GM19467 (cell line): ENCODE measurements around the gene TMEM97.
"Not testable (repeated sequence)": the region's sequence is repeated elsewhere in the genome, so short reads cannot be mapped to it uniquely, and the experiment has no call there.

Experiments used
- ATAC-seq: cut with Tn5 transposase; IDR thresholded peaks from one replicate; pipeline ENCODE4 v1.9.1; 2021; ENCODE audit warnings: mild to moderate bottlenecking, moderate library complexity; ENCODE audit not compliant: unreplicated experiment

TMEM97 gene

DNA sequence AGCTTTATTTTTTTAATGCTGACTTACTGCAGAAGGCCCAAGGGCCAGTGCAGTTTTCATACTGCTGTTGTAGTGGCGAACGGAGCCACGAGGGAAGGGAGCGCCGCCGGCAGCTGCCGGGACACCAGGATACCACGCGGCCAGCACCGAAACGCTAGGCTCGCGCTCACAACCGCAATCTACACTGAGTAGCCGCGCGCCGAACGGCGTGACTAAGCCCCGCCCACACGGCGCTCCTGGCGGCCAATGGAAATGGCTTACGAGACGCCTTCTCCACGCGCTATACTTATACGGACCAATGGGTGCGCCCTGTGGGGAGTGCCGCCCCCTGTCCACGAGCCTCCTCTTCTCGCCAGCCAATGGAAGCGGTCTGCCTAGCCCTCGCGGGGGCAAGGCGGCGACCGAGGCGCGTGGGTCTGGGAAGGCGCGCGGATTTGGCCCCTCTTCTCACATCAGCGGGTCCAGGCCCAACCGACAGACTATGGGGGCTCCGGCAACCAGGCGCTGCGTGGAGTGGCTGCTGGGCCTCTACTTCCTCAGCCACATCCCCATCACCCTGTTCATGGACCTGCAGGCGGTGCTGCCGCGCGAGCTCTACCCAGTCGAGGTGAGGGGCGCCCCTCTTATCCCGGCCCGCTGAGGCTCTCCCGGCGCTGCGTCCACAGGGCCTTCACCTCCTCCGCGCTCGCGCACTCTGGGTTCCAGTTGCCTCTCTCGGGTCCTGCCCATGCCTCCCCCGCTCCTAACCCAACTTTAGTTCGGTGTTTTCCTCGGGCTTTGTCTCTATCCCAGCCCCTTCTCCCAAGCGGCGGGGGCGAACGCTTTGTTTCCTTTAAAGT lies at the start of gene TMEM97:
TSS of gene TMEM97 (plus strand) at position 442 of the 839 bp plus-strand sequence. CDS start at position 482, 40 bp downstream.
- ATAC-seq, result peak; percentile 95

DNA sequence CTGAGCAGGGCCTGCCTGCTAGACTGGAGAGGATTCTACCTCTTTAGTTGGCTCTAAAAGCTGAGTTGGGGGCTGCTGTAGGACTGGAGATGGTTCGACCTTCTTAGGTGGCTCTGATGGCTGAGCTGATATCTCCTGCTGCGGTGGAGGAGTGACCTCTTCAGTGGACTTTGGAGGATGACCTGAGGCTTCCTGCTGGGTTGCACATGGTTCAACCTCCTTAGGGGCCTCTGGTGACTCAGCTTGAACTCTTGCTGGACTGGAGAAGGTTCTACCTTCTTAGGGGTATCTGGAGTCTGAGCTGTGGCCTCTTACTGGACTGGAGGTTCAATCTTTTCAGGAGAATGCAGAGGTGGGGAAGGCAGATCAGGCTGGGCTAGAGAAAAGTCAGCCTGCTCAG lies 48.9 kb upstream of the TMEM97 start:
- no peak for ATAC-seq

DNA sequence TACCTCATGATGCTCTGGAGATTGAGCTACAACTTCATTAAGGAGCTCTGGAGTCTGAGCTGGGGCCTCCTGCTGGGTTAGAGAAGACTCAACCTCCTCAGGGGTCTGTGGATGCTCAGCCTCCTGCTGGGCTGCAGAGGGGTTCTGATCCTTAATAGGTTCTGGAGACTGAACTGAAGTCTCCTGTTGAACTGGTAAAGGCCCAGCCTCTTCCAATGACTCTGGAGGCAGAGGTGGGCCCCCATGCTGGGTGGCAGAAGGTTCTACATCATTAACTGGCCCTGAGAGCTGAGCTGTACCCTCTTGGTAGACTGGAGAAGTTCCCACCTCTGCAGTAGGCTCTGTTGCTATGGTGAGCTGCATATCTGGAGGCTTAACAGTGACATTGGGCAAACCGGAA lies 48.1 kb upstream of the TMEM97 start:
- no peak for ATAC-seq

DNA sequence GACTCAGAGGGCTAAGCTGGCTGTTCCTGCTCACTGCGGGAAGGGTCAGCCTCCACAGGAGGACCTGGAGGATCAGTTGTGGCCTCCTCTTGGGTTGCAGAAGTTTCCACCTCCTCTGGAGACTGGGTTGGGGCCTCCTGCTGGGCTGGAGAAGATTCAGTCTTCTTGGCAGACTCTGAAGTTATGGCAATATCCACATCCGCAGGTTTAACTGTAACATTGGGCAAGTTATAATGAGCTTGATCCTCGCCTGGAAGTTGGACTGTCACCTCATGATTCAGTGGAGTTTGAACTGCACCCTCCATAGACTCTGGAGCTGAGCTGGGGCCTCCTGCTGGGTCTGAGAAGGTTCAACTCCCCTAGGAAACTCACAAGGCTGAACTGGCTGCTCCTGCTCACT lies 47.6 kb upstream of the TMEM97 start:
- ATAC-seq, result no peak

DNA sequence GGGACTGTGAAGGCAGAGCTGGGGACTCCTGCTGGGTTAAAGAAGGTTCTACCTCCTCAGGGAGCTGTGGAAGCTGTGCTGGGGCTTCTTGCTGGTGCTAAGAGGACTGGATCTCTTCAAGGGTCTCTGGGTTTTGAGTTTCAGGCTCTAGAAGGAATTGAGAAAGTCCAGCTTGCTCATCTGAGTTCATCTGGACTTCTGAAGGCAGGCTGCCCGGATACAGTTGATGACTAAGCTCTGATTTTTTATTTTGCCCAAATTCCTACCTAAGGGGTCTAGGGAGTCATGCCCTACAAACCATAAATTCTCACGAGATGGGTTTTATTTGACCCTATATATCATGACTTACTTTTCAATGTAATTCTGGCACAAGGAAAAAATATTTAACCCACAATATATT lies 46.8 kb upstream of the TMEM97 start:
- ATAC-seq, result no peak

DNA sequence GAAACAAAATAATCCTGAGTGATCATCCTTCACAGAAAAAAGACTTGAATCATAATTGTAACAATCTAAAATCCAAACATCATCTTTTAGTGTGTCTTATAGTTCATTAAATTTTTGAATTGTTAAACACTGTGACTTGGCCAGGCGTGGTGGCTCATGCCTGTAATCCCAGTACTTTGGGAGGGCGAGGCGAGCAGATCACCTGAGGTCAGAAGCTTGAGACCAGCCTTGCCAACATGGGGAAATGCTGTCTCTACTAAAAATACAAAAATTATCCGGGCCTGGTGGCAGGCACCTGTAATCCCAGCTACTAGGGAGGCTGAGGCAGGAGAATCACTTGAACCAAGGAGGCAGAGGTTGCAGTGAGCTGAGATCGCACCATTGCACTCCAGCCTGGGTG lies 45.7 kb upstream of the TMEM97 start:
- not testable (repeated sequence) for ATAC-seq

DNA sequence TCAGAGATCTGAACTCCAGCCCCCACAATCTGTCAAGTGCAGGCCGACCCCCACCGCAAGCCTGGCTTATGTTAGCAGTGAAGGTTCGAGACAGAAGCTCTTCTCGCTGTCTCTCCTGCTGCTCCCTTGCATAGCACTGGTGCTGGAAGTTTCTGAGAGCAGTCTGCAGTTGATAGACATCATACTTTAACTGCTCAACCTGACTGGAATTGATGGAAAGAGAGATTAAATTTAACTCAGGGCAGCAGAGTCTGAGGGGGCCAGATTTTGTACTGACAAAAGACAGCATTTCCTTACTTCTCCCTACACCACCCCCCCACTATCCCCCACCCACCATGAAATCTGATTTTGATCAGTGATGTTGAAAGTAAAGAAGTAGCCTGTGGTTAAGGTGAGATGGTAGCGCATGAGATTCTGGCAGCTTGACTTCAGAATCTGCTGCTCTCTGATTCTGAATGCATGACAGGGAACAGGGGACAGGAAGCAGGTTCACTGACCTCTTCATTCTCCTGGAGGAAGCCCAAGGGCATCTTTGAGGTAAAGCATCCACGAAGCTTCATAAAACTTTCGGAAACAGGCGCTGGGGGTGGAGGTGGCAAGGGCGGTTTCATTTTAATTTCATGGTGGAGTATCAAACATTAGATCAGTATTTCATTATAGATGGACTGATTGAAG lies 44.3 kb upstream of the TMEM97 start:
- ATAC-seq, result no peak

DNA sequence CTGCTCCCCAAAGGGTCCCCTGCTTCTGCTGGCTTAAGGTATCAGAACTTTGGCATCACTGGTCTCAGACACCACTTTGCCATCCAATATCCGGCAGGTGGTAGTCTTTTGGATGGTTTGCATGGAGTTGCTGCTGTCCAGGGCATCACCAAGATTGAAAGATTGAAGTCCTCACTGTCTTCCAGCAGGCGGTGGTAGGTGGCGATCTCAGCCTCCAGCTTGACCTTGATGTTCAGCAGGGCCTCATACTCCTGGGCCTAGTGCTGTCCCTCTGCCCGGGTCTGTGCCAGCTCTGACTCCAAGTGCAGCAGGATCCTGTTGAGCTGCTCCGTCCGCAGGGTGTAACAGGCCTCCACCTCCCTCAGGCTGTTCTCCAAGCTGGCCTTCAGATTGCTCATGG lies 43.0 kb upstream of the TMEM97 start:
- no peak for ATAC-seq

DNA sequence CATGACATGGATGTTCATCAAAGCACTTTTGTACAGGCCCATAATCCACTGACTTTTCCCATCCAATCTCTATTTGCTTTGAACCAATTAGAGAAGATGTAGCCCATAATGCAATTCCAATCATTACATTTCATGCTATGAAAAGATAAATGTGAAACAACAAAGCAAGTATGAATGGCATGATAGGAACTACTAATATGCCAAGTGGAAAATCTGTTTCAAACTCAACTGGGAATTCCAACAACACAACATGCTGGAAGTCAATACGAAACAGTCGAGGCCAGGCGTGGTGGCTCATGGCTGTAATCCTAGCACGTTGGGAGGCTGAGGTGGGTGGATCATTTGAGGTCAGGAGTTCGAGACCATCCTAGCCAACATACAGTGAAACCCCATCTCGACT lies 39.6 kb upstream of the TMEM97 start:
- ATAC-seq, result no peak

DNA sequence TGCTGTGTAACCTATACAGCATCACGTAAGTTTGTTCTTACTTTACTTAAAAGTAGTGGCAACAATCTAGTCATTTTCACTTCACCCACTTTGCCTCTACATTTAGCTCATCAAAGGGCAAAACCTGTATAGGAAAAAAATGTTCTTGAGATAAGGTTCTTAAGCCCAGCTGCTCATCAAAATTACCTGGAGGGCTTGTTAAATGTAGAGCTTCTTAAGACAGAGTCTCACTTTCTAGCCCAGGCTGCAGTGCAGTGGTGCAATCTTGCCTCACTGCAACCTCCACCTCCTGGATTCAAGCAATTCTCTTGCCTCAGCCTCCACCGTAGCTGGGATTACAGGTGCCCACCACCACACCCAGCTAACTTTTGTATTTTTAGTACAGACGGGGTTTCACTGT lies 38.2 kb upstream of the TMEM97 start:
- ATAC-seq, result no peak

DNA sequence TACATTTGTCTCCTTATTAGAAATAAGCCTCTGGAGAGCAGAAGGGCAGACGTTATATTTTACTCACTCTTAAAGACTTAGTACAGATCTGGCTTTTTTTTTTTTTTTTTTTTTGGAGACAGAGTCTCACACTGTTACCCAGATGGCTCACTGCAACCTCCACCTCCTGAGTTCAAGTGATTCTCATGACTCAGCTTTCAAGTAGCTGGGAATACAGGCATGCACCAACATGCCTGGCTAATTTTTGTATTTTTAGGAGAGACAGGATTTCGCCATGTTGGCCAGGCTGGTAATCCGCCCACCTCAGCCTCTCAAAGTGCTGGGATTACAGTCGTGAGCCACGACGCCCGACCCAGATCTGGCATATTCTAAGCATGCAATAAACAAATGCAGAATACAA lies 36.4 kb upstream of the TMEM97 start:
- ATAC-seq, result no peak

DNA sequence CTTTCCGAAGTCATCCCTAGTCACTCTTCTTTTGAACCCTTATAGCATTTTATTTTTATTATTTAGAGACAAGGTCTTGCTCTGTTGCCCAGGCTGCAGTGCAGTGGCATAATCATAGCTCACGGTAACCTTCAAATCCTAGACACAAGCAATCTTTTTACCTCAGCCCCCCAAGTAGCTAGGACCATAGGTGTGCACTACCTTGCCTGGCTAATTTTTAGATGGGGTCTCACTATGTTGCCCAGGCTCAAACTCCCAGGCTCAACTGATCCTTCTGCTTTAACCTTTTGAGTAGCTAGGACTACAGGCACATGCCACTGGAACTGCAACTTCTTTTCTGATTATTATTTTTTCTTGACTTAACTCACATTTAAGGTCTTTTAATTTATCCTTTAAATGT lies 33.0 kb upstream of the TMEM97 start:
- no peak for ATAC-seq

DNA sequence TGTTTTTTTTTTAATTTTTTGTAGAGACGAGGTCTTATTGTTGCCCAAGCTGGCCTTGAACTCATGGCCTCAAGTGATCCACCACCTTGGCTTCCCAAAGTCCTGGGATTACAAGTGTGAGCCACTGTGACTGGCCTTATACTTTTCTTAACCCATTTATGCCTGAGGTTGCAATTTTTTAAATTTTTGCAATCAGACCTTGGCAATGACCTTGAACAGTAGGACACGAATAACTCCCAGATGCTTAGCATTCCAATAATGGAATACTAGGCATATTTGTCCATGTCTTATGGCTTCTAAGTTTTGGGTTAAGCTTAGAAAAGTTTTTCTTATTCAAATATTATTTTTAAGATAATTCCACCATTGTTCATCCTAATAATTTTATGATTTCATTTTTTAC lies 28.3 kb upstream of the TMEM97 start:
- ATAC-seq, result no peak

DNA sequence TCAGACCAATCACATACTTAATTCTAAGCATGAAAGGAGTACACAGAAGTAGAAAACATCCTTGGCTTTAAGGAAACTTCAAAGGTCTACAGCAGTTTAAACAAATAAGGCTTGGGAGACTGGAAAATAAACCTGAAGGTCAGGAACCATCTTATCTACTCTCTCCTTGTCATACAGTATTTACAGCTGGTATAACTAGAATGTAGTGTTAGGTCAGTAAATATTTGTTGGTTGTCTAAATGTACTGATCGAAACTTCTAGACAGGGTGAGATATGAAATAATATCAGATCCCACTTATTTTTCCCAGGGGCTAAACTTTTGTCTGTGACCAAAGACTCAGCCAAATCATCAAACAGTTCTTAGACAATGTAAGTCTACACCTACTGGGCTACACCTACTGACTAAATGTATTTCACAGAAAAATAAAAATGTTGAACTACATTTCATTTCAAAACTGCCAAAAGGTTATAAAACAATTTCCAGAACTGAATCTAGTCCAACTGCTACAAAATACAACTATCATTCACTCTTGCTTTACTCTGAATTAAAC lies 27.1 kb upstream of the TMEM97 start:
- no peak for ATAC-seq

DNA sequence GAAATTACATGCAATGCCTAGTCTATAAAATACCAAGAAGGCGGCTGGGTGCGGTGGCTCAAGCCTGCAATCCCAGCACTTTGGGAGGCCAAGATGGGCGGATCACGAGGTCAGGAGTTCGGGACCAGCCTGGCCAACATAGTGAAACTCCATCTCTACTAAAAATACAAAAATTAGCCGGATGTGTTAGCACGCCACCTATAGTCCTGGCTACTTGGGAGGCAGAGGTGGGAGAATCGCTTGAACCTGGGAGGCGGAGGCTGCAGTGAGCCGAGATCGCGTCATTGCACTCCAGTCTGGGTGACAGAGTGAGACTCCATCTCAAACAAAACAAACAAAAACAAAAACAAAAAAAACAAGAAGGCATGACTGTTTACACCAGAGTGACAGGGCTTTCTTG lies 26.1 kb upstream of the TMEM97 start:
- not testable (repeated sequence) for ATAC-seq

DNA sequence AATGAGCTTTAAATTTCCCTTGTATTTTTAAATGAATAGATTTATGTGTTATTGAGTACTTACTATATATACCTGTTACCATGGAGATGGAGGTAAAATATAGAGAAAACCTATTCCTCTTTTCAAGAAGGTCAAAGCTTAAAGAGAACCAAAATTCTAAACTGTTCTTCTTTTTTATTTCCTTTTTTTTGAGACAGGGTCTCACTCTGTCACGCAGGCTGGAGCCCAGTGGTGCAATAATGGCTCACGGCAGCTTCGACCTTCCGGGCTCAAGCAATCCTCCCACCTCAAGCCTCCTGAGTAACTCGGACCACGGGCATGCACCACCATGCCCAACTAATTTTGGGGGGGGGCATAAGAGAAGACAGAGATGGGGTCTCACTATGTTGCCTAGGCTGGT lies 25.0 kb upstream of the TMEM97 start:
- ATAC-seq, result no peak

DNA sequence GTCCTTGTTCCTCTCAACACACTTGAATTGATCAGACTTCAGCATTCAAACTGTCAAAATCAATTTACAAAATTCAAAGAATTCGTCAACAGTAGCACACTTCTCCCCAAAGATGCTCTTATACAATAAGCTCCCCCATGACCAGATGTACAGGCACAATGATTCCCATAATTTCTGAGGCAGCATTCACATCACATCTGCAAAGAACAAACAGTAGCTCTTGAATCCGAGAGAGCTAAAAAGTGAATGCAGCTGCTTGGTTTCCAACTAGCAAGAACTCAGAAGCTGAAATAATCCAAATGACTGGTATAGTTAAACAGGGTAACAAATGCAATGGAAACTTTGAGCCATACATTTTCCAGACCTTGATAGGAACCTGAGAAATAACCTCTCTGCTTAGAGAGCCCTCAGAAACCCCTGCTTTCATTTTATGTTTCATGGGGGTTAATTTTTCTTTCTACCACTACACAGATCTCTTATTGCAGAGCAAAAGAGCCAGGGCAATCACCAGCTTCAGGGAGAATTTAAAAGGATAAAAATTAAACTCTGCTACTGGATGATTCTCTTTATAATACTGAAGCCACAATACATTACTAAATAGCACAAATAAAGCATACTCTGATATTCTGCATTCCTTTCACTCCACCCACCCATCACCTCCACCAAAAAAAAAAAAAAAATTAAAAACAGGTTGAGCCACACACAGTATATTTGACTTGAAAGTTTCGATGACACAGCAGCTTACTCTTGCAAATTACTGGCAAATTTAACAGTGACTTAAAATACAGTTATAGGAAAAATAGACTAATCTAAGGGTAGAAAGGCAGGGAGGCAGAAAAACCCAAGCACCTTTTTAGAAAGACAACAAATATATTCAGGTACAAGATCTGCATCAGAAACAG lies 23.1 kb upstream of the TMEM97 start:
- ATAC-seq, result no peak

DNA sequence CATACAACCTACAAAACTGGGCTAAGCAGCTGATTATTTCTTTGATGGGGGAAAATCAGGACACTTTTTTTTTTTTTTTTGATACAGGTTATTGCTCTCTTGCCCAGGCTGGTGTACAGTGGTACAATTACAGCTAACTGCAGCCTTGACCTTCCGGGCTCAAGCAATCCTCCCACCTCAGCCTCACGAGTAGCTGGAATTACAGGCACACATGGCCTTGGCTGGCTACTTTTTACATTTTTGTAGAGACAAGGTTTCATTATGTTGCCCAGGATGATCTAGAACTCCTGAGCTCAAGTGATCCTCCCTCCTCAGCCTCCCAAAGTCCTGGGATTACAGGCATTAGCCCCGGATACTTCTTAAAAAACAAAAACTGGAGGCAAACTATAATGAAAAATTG lies 20.6 kb upstream of the TMEM97 start:
- no peak for ATAC-seq

DNA sequence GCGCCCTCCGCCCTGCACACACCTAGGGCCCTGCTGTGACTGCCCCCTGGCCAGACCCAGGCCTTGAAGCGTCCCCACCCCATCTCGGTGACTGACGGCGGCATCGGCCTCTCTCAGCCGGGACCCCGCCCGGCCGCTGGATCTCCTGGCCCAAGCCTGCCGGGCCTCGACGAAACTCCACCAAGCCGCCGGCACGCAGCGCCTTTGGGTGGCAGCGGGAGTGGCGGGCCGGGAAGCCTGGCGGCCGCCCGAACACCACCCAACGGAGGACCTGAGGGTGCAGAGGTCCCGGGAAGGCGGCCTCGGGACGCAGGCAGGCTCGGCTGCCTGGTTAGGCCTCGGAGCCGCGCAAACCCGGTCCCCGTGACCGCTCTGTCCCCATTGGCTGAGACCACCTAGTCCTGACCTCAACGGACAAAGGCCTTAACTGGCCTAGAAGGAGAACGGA lies 12.0 kb upstream of the TMEM97 start:
- ATAC-seq, result no peak

DNA sequence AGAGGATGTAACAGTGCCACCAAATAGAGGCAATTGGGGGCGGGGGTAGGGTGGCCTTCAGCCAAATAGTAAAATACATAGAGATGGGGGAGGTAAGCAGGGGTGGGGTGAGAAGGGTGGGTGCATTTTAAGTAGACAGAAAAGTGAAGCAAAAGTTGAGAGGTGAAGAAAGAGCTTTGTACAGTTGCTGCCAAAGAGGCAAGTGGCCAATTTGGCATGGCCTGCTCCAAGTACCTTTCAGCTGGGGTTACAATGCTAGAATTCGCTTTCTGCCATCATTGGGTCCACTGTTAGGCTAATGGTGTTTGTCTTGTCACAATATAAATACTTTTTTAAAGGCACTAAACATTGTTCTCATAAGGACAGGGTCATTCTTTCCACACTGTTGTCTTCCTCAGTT lies 5.2 kb upstream of the TMEM97 start:
- ATAC-seq, result no peak
